ENCODE data around the gene CEP250. TPM values are rescaled to one million over a fixed set of nuclear protein-coding genes. Genes with fewer than 3 reads are reported as not detected.

The CEP250 gene, protein sequence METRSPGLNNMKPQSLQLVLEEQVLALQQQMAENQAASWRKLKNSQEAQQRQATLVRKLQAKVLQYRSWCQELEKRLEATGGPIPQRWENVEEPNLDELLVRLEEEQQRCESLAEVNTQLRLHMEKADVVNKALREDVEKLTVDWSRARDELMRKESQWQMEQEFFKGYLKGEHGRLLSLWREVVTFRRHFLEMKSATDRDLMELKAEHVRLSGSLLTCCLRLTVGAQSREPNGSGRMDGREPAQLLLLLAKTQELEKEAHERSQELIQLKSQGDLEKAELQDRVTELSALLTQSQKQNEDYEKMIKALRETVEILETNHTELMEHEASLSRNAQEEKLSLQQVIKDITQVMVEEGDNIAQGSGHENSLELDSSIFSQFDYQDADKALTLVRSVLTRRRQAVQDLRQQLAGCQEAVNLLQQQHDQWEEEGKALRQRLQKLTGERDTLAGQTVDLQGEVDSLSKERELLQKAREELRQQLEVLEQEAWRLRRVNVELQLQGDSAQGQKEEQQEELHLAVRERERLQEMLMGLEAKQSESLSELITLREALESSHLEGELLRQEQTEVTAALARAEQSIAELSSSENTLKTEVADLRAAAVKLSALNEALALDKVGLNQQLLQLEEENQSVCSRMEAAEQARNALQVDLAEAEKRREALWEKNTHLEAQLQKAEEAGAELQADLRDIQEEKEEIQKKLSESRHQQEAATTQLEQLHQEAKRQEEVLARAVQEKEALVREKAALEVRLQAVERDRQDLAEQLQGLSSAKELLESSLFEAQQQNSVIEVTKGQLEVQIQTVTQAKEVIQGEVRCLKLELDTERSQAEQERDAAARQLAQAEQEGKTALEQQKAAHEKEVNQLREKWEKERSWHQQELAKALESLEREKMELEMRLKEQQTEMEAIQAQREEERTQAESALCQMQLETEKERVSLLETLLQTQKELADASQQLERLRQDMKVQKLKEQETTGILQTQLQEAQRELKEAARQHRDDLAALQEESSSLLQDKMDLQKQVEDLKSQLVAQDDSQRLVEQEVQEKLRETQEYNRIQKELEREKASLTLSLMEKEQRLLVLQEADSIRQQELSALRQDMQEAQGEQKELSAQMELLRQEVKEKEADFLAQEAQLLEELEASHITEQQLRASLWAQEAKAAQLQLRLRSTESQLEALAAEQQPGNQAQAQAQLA (N-terminal part only)
- total RNA-seq: 21.4 TPM

DNA sequence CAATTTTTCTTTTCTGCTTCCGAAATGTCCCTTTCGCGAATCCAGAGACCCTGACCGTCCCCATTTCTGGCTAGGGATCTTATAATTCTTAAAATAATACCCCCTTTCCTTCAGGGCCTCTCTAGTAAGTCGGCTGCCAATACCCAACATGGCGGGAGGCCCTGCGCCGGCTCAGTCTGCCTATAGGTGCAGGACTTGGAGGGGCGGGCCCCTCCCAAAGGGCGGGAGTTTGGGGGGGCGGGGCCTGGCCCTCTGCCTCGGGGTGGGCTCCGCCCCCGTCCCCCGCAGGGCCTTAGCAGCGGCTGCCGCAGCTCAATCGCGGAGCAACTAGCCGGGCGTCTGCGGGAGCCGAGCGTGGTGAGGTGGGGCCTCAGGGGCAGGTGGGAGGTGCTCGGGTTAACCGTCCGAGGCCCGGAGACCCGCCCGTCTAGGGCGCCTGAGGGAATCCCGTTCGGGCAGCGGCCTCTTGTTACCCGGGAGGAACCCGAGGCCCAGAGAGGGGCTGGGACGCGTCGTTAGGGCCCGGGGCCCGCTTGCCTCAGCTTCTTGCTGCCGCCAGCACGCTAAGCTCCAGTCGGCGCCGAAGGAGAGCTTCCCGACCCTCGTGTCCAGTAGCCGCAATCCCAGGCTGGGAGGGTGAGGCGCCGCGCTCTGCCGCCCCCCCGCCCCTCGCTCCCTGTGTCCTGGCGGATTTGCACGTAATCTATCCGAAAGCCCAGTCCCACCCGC is at the start of gene CEP250:
Gene CEP250 (plus strand): TSS at position 718 of the 729 bp plus-strand sequence. CDS start 6,770 bp downstream, outside the sequence.

DNA sequence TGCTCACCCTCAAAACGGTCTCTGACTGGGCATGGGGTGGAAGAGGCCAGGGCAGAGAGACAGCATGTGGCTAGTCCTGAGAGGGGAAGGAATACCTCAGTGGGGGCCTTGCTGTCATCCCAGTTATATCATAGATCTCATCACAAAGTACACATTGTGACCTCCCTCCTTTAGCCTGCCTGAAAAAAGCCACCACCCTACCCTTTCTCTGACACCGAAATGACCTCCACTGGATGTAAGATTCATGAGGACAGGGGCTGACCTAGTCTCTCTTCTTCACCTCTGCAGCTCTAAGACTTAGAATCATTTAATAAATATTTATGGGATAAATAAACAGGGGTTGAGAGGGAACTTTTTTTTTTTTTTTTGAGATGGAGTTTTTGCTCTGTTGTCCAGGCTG is 74.2 kb downstream of the CEP250 start, which contains the start of gene C20orf173:
Gene C20orf173 (minus strand): TSS at position 101 of the 400 bp plus-strand sequence. CDS start 279 bp downstream, outside the sequence.

DNA sequence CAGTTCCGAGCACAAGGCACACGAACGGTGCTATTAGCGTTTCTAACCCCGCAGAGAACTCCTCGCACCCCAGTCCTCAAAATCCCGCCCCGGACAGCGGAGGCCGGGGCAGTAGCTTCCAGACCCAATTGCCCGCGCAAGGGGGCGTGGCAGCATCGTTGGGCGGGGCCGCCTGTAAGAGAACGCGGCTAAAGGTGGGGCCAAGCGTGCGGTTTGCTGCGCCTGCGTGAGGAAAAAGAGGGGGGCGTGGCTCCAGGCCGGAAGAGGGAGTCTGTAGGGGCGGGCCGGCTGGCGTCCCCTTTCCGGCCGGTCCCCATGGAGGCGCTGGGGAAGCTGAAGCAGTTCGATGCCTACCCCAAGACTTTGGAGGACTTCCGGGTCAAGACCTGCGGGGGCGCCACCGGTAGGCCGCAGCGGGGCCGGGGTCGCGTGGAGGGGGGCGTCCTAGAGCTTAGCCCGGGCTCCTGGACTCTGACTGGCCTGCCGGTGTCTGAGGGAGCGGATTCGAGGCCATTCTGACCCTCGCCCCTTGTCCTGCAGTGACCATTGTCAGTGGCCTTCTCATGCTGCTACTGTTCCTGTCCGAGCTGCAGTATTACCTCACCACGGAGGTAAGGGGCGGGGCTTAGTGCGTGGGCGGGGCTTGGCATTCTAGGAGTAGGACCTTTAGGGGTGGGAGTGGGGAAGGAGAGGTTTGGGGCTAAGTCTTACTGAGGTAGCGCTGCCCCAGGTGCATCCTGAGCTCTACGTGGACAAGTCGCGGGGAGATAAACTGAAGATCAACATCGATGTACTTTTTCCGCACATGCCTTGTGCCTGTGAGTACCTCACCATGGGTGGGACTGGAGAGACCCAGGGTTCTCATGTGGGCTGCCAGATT is 86.6 kb downstream of the CEP250 start, which contains the start of gene ERGIC3:
Gene ERGIC3 (plus strand): TSS at position 296 of the 880 bp plus-strand sequence. CDS start 20 bp downstream, at position 316.

Small RNA genes within 50 kb of the gene (small RNA-seq; reads per million reads assigned to genes)
- 0.09 reads per million for gene MIR1289-1 (ENCODE audit: low replicate concordance)

Other genes starting within 250 kb of the CEP250 start
- 1.9 TPM for gene MMP24, start 228.9 kb upstream of the CEP250 start, total RNA-seq
- gene MMP24OS, start 177.5 kb upstream of the CEP250 start, total RNA-seq: 19.6 TPM
- 103 TPM for gene EIF6, start 170.8 kb upstream of the CEP250 start, total RNA-seq
- gene FAM83C, start 163.2 kb upstream of the CEP250 start, total RNA-seq: not detected
- gene UQCC1, start 43.6 kb upstream of the CEP250 start, total RNA-seq: 41.1 TPM
- 0.12 TPM for gene GDF5, start 17.4 kb upstream of the CEP250 start, total RNA-seq
- not detected for gene C20orf173, start 74.1 kb downstream of the CEP250 start, total RNA-seq
- gene ERGIC3, start 86.5 kb downstream of the CEP250 start, total RNA-seq: 301 TPM
- gene SPAG4, start 160.2 kb downstream of the CEP250 start, total RNA-seq: 2.9 TPM
- gene CPNE1, start 209.3 kb downstream of the CEP250 start, total RNA-seq: 129 TPM
- gene RBM12, start 209.3 kb downstream of the CEP250 start, total RNA-seq: 49.7 TPM
- 47.8 TPM for gene NFS1, start 243.8 kb downstream of the CEP250 start, total RNA-seq
- 237 TPM for gene ROMO1, start 243.8 kb downstream of the CEP250 start, total RNA-seq

All from metanephros (tissue), 2 donors.